GM23248 (cell line): ENCODE results near the gene TGFBR3L.

Source experiments
- EZH2 ChIP-seq: fragments of 200-600 bp; sonication (generic); IDR thresholded peaks from 2 replicates; pipeline ENCODE4 v1.6.1; 2018; ENCODE audit warnings: antibody characterized with exemption, mild to moderate bottlenecking; ENCODE audit not compliant: insufficient read depth, poor library complexity, severe bottlenecking
- EZH2phosphoT487 ChIP-seq: fragments of 200-600 bp; sonication (generic); IDR thresholded peaks from 2 replicates; pipeline ENCODE4 v1.6.1; 2018; ENCODE audit warnings: antibody characterized with exemption, moderate library complexity, mild to moderate bottlenecking, low read depth; ENCODE audit not compliant: insufficient read depth

DNA sequence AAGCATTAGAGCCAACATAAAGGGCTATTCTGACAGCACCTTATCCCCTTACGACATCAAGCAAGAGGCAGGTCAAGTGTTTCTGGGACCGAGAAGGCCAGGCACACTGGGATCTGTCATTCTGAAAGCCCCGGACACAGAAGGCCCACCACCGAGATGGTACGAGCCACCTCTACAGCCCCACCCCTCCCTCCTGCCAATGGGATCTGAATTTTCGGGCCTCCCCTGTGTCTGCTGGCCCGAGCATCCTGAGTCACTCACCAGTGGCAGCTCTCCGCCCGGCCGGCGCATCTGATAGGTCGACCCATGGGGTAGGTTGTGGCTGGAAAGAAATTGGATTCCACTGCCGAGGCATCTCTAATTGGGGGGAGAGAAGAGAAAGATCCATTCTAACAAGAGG, 26.2 kb downstream of the TGFBR3L start:
- TF ChIP-seq EZH2 (no peak), EZH2phosphoT487 (no peak)
